Activated T-helper 1 cell treated with anti-CD3 and anti-CD28 coated beads, Interleukin-12 subunit alpha, Interleukin-12 subunit beta, Interleukin-2, Interleukin-4 antibody, amounts not matched to agents 30 ng/mL and 10 ng/mL and 1 ng/mL, durations not matched to agents 14 hours and 24 hours and 36 hours (primary cell): ENCODE data around the gene ARFIP1. TPM values are rescaled to one million over a fixed set of nuclear protein-coding genes. Genes with fewer than 3 reads are reported as not detected.

Experiments
- DNase-seq: peaks from one replicate; pipeline ENCODE4 v3.0.0; 2021; ENCODE audit warnings: low spot score
- H3K27ac Mint-ChIP-seq: one replicate; pipeline ENCODE4 v1.8.0; 2021; ENCODE audit warnings: mild to moderate bottlenecking, mixed read lengths
- H3K27me3 Mint-ChIP-seq: one replicate; pipeline ENCODE4 v1.8.0; 2022; ENCODE audit warnings: mild to moderate bottlenecking, moderate library complexity, mixed read lengths; ENCODE audit not compliant: insufficient read depth
- H3K36me3 Mint-ChIP-seq: one replicate; pipeline ENCODE4 v1.8.0; 2021; ENCODE audit warnings: low read depth, mixed read lengths
- H3K4me1 Mint-ChIP-seq: one replicate; pipeline ENCODE4 v1.8.0; 2021; ENCODE audit warnings: low read depth, mixed read lengths
- H3K4me3 Mint-ChIP-seq: one replicate; pipeline ENCODE4 v1.8.0; 2021; ENCODE audit warnings: mild to moderate bottlenecking, moderate library complexity, mixed read lengths
- H3K9me3 Mint-ChIP-seq: one replicate; pipeline ENCODE4 v1.8.0; 2021; ENCODE audit warnings: mixed read lengths
- intact Hi-C: fragments of 100-400 bp; cut with micrococcal nuclease; formaldehyde crosslinking; loops from one replicate; pipeline ENCODE4 v1.15.1; 2024
- total RNA-seq: library from RNA; stranded (reverse); gene quantifications from 2 replicates; pipeline ENCODE4 v1.2.3, GENCODE V29; 2022

ARFIP1 gene
- total RNA-seq, 1 donor from 2014 or later: 18.6 TPM

DNA sequence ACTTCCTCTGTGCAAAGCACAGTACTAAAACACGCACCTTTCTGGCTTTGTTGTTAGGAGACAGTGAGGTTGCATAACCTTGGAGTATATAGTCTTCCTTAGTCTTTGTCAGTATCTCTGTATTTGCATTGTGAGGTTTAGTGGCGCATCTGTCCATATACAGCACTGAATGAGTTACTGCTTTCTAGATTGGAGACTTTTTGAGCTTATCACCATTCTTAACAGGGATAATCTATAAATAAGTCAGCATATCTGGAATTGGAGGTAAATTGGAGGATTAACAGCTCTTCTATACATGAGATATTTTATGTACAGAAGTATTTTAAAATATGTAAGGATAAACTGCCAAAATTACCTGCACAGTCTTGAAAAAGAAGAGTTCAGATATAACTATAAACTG lies 160.7 kb downstream of the ARFIP1 start:
- Mint-ChIP-seq H3K27me3 (peaks cover 53% of the 10 kb centered on the region), H3K36me3 (no peaks in the 10 kb centered on the region), H3K4me3 (no peak overlapping the region), H3K27ac (no peak overlapping the region), H3K9me3 (no peaks in the 10 kb centered on the region), H3K4me1 (peaks cover 13% of the 10 kb centered on the region)
- intact Hi-C loops: no loop called here
- no peak for DNase-seq

DNA sequence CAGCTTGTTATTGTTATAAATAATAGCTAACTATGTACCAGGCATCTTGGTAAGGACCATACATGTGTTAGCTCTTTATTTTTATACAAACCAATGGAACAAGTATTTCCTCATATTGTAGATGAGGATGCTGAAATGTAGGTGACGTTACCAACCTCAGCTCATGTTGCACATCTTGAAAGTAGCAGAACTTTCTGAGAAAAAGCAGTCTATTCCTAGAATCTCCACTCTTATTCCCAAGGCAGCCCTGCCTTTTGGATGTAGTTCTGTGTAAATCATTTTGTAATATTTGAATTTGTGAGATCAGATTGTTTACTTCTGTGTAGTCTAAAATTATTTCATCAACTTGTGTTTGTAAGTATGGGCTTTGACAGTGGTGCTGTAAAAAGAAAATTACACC lies 161.7 kb downstream of the ARFIP1 start:
- no peak overlapping the region for H3K4me3 Mint-ChIP-seq
- H3K27ac Mint-ChIP-seq: no peak overlapping the region
- no peak for DNase-seq
- H3K4me1 Mint-ChIP-seq: peaks cover 10% of the 10 kb centered on the region
- no peaks in the 10 kb centered on the region for H3K9me3 Mint-ChIP-seq
- no peaks in the 10 kb centered on the region for H3K36me3 Mint-ChIP-seq
- intact Hi-C loops: no loop called here
- H3K27me3 Mint-ChIP-seq: peaks cover 53% of the 10 kb centered on the region

DNA sequence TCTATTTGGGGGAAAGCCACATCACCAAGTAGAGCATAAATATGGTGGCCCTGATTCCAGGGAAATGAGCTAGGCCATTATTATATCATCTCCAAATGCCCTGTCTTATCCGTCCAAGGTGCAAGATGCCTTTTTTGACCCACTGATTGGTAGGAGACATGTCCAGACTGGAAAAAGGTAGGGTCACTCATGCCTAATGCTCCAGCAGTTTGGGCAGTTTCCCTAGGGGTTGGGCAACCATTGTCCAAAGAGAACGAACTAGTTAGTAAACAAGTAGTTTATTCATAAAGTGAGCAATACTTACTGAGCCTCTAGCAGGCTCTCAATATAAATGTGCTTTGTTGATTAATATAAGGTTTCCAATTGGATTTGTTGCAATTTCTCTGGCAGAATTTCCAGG lies 162.6 kb downstream of the ARFIP1 start:
- Mint-ChIP-seq H3K9me3 (no peaks in the 10 kb centered on the region), H3K36me3 (no peaks in the 10 kb centered on the region), H3K27me3 (peaks cover 60% of the 10 kb centered on the region), H3K4me3 (no peak overlapping the region), H3K4me1 (peaks cover 10% of the 10 kb centered on the region), H3K27ac (no peak overlapping the region)
- no peak for DNase-seq
- intact Hi-C loops: no loop called here

GRCh38 chr4:152943672-152944071 lies 163.9 kb downstream of the ARFIP1 start:
- Mint-ChIP-seq H3K27ac (no peak overlapping the region), H3K4me3 (no peak overlapping the region), H3K9me3 (no peaks in the 10 kb centered on the region), H3K4me1 (peaks cover 1% of the 10 kb centered on the region), H3K27me3 (peaks cover 57% of the 10 kb centered on the region), H3K36me3 (no peaks in the 10 kb centered on the region)
- intact Hi-C loops: no loop called here
- no peak for DNase-seq

GRCh38 chr4:152944666-152945320 lies 165.0 kb downstream of the ARFIP1 start:
- no peaks in the 10 kb centered on the region for H3K36me3 Mint-ChIP-seq
- intact Hi-C loops: no loop called here
- H3K4me1 Mint-ChIP-seq: no peaks in the 10 kb centered on the region
- no peaks in the 10 kb centered on the region for H3K9me3 Mint-ChIP-seq
- H3K27me3 Mint-ChIP-seq: peaks cover 46% of the 10 kb centered on the region
- H3K27ac Mint-ChIP-seq: no peak overlapping the region
- H3K4me3 Mint-ChIP-seq: no peak overlapping the region
- no peak for DNase-seq

- H3K27me3 Mint-ChIP-seq: peaks cover 39% of the 10 kb centered on the region
- no peak overlapping the region for H3K4me3 Mint-ChIP-seq
- no peak overlapping the region for H3K27ac Mint-ChIP-seq
- no peak for DNase-seq
- no peaks in the 10 kb centered on the region for H3K36me3 Mint-ChIP-seq
- H3K4me1 Mint-ChIP-seq: no peaks in the 10 kb centered on the region
- intact Hi-C loops: no loop called here
- no peaks in the 10 kb centered on the region for H3K9me3 Mint-ChIP-seq
Measured at GRCh38 chr4:152945639-152946038, 165.9 kb downstream of the ARFIP1 start.

DNA sequence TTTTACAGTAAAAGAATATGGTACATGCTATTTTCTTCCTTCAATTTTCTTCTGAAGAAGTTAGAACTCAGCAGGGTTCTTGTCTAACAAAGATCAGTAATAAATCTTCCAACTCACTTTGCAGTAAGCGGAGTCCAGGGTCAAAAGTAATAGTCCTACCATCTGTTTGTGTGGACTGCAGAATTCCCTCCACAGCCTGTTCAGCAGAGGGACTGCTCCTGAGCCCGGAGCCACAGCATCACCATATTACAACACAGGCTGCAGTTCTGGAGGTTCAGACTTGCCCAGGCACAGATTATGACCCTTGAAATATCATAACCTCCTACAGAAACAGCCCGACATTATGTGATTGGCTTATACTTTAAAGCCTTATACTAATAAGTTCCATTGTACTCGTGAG lies 166.7 kb downstream of the ARFIP1 start:
- intact Hi-C loops: no loop called here
- H3K9me3 Mint-ChIP-seq: no peaks in the 10 kb centered on the region
- H3K27me3 Mint-ChIP-seq: peaks cover 36% of the 10 kb centered on the region
- H3K4me1 Mint-ChIP-seq: no peaks in the 10 kb centered on the region
- no peak overlapping the region for H3K27ac Mint-ChIP-seq
- no peaks in the 10 kb centered on the region for H3K36me3 Mint-ChIP-seq
- no peak for DNase-seq
- H3K4me3 Mint-ChIP-seq: no peak overlapping the region

DNA sequence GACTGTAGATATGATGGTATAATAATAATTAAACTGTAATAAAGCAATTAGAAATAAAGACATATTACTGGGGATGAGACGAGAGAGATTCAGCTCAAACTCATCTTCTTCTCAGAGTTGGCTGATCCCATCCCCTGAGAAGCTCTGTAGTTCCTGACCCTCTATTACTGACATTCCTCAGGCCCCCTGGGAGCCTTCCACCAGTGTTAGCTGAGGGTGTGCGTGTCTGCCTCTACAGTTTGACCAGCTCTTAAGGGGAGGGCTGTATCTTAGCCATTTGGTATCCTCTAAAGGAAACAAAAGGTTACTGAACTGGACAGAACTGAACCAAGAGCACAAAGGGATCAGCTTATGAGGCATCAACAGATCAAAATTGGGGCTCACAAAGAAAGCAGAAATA lies 167.6 kb downstream of the ARFIP1 start:
- no peak for DNase-seq
- intact Hi-C loops: no loop called here
- no peaks in the 10 kb centered on the region for H3K9me3 Mint-ChIP-seq
- no peaks in the 10 kb centered on the region for H3K36me3 Mint-ChIP-seq
- H3K4me1 Mint-ChIP-seq: no peaks in the 10 kb centered on the region
- no peak overlapping the region for H3K4me3 Mint-ChIP-seq
- H3K27ac Mint-ChIP-seq: no peak overlapping the region
- H3K27me3 Mint-ChIP-seq: peaks cover 30% of the 10 kb centered on the region

- no peak overlapping the region for H3K4me3 Mint-ChIP-seq
- no peak overlapping the region for H3K27ac Mint-ChIP-seq
- no peak for DNase-seq
- no peaks in the 10 kb centered on the region for H3K9me3 Mint-ChIP-seq
- no peaks in the 10 kb centered on the region for H3K36me3 Mint-ChIP-seq
- no peaks in the 10 kb centered on the region for H3K4me1 Mint-ChIP-seq
- peaks cover 23% of the 10 kb centered on the region for H3K27me3 Mint-ChIP-seq
- intact Hi-C loops: no loop called here
Measured at GRCh38 chr4:152949930-152950329, 170.2 kb downstream of the ARFIP1 start.

DNA sequence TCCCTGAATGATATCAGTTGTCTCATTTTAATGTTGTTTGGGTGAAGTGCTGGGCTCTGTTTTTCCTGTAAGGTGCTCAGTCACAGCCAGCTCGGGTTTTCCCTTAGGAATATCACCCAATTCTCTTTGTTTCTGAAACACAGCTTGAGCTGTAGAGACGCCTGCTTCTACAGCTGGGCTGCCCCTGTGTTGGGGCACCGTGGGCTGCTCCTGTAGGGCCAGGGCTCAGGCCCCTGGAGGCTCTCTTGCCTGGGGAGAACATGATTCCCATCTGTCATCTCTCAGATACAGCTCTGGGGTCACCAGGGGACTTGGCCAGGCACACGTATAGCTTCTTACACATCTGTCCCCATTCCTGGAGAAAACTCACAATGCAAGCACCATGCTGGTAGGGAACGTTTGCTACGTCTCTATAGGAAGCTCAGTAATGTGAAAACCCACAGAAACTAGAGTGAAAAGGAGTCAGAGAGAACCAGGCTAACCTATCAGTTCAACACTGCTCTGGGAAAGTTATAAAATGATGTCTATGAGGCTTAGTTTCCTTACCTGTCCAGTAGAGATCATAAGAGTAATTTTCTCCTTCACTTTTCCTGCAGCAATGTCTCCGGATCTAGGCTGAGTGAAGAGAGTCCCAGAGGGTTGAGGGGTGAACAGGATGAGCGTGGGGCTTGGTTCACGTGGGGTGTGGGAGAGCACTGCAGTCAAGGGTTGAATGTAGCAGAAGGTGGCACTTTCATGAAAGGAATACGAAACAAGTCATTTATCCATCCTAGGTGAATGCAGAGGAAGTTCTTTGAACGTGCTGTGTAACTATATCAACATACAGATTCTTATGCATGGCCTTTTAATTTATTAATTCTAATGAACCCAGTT lies 170.9 kb downstream of the ARFIP1 start:
- no peaks in the 10 kb centered on the region for H3K9me3 Mint-ChIP-seq
- H3K27me3 Mint-ChIP-seq: peaks cover 22% of the 10 kb centered on the region
- no peaks in the 10 kb centered on the region for H3K4me1 Mint-ChIP-seq
- no peak overlapping the region for H3K27ac Mint-ChIP-seq
- H3K4me3 Mint-ChIP-seq: no peak overlapping the region
- no peak for DNase-seq
- intact Hi-C loops: no loop called here
- H3K36me3 Mint-ChIP-seq: no peaks in the 10 kb centered on the region

- no peak overlapping the region for H3K27ac Mint-ChIP-seq
- intact Hi-C loops: no loop called here
- H3K27me3 Mint-ChIP-seq: peaks cover 18% of the 10 kb centered on the region
Measured at GRCh38 chr4:152951348-152951747, 171.6 kb downstream of the ARFIP1 start.

DNA sequence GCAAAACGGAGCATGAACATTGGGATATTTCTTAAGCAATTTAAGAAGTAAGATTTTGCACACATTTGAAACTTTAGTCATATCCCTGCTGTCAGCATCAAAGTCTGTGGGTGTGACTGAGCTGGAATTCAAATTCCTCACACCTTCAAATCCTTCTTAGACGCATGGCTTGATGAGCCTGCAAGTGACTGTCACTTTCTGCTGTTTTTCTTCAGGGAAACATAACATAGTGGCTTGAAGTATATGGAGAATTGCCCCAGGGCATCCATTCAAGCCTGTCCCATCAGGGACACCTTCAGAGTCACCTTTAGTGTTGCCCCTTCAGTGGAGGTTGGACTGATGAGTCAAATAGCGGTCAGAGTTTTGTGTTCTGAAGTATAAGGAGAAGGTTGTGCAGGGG lies 173.8 kb downstream of the ARFIP1 start:
- no peak overlapping the region for H3K4me3 Mint-ChIP-seq
- peaks cover 8% of the 10 kb centered on the region for H3K27me3 Mint-ChIP-seq
- H3K9me3 Mint-ChIP-seq: no peaks in the 10 kb centered on the region
- H3K36me3 Mint-ChIP-seq: no peaks in the 10 kb centered on the region
- intact Hi-C loops: no loop called here
- no peak overlapping the region for H3K27ac Mint-ChIP-seq
- H3K4me1 Mint-ChIP-seq: no peaks in the 10 kb centered on the region
- no peak for DNase-seq

More at GRCh38 chr4:152951348-152951747, 171.6 kb downstream of the ARFIP1 start:
- DNase-seq: no peak
- H3K4me1 Mint-ChIP-seq: no peaks in the 10 kb centered on the region
- H3K36me3 Mint-ChIP-seq: no peaks in the 10 kb centered on the region
- no peak overlapping the region for H3K4me3 Mint-ChIP-seq
- no peaks in the 10 kb centered on the region for H3K9me3 Mint-ChIP-seq

- intact Hi-C loops: no loop called here
- H3K27ac Mint-ChIP-seq: no peak overlapping the region
- H3K4me1 Mint-ChIP-seq: no peaks in the 10 kb centered on the region
- no peaks in the 10 kb centered on the region for H3K36me3 Mint-ChIP-seq
- DNase-seq: no peak
- H3K4me3 Mint-ChIP-seq: no peak overlapping the region
- no peaks in the 10 kb centered on the region for H3K9me3 Mint-ChIP-seq
- H3K27me3 Mint-ChIP-seq: peaks cover 9% of the 10 kb centered on the region
Measured at GRCh38 chr4:152954741-152955140, 175.0 kb downstream of the ARFIP1 start.
